IMR-90 (cell line): ENCODE results near the gene BRF1. TPM values are rescaled to one million over a fixed set of nuclear protein-coding genes. Genes with fewer than 3 reads are reported as not detected.

Source experiments
- ATAC-seq: fragments of 200-7000 bp; cut with Tn5 transposase; 2 replicates; pipeline ENCODE4 v1.9.1; 2020; ENCODE audit warnings: low read depth, mild to moderate bottlenecking, moderate library complexity
- BruUV-seq: library from RNA; stranded (reverse); fragments of 400-500 nt; replicated peaks from 2 replicates; lab custom pipeline; 2021; lab: Mats Ljungman, UMichigan
- CTCF ChIA-PET: fragments of 300-600 bp; formaldehyde crosslinking; extraction: SDS; loops from one replicate; lab custom pipeline; 2021; ENCODE audit warnings: antibody characterized with exemption; lab: Yijun Ruan, JAX
- POLR2A ChIA-PET: fragments of 300-600 bp; sonication (Branson Sonifier 250); formaldehyde crosslinking; loops from one replicate; lab custom pipeline; 2022; ENCODE audit warnings: antibody characterized with exemption; ENCODE audit not compliant: unreplicated experiment; lab: Charles Lee
- DNase-seq: peaks from one replicate; pipeline ENCODE4 v3.0.0; 2013
- H2AFZ ChIP-seq: replicated peaks from 2 replicates; pipeline ENCODE3; 2013; ENCODE audit warnings: low read length, mild to moderate bottlenecking; ENCODE audit not compliant: poor library complexity
- H2AK5ac ChIP-seq: 2 replicates; pipeline ENCODE4 v1.6.1; 2013; ENCODE audit warnings: low read depth, low read length, inconsistent platforms
- H2AK9ac ChIP-seq: replicated peaks from 2 replicates; pipeline ENCODE3; 2013; ENCODE audit warnings: mild to moderate bottlenecking, low read depth, low read length, moderate library complexity; ENCODE audit not compliant: poor library complexity
- H2BK120ac ChIP-seq: 2 replicates; pipeline ENCODE4 v1.6.1; 2013; ENCODE audit warnings: low read depth, low read length, inconsistent platforms
- H2BK15ac ChIP-seq: 3 replicates; pipeline ENCODE4 v1.6.1; 2013; ENCODE audit warnings: low read depth, low read length, inconsistent platforms
- H2BK20ac ChIP-seq: 2 replicates; pipeline ENCODE4 v1.6.1; 2013; ENCODE audit warnings: low read depth, mild to moderate bottlenecking, inconsistent platforms, low read length, moderate library complexity
- H2BK5ac ChIP-seq: 2 replicates; pipeline ENCODE4 v1.6.1; 2013; ENCODE audit warnings: mild to moderate bottlenecking, low read depth, low read length, inconsistent platforms; ENCODE audit not compliant: poor library complexity, severe bottlenecking
- H3K14ac ChIP-seq: replicated peaks from 2 replicates; pipeline ENCODE4 v1.6.1; 2013; ENCODE audit warnings: low read depth, low read length, inconsistent platforms
- H3K18ac ChIP-seq: 2 replicates; pipeline ENCODE4 v1.6.1; 2013; ENCODE audit warnings: low read depth, low read length, control low read depth
- H3K23ac ChIP-seq: 2 replicates; pipeline ENCODE4 v1.6.1; 2013; ENCODE audit warnings: low read depth, low read length, inconsistent platforms
- H3K27ac ChIP-seq: 2 replicates; pipeline ENCODE4 v1.5.1; 2013; ENCODE audit warnings: mild to moderate bottlenecking, control low read depth, low read length; ENCODE audit not compliant: insufficient read depth
- H3K27me3 ChIP-seq: 2 replicates; pipeline ENCODE4 v1.6.1; 2013; ENCODE audit warnings: low read length; ENCODE audit not compliant: control insufficient read depth, insufficient read depth
- H3K36me3 ChIP-seq: 2 replicates; pipeline ENCODE4 v1.6.1; 2013; ENCODE audit warnings: low read length, mixed read lengths; ENCODE audit not compliant: control insufficient read depth, insufficient read depth
- H3K4ac ChIP-seq: 2 replicates; pipeline ENCODE4 v1.6.1; 2013; ENCODE audit warnings: low read depth, low read length, inconsistent platforms
- H3K4me1 ChIP-seq: 2 replicates; pipeline ENCODE4 v1.6.1; 2013; ENCODE audit warnings: low read length, mixed read lengths; ENCODE audit not compliant: control insufficient read depth, insufficient read depth
- H3K4me2 ChIP-seq: 2 replicates; pipeline ENCODE4 v1.6.1; 2013; ENCODE audit warnings: low read depth, mild to moderate bottlenecking, control low read depth, low read length, moderate library complexity
- H3K4me3 ChIP-seq: 2 replicates; pipeline ENCODE4 v1.5.1; 2013; ENCODE audit warnings: low read depth, mild to moderate bottlenecking, control low read depth, low read length, moderate library complexity; ENCODE audit not compliant: insufficient read depth
- H3K56ac ChIP-seq: 2 replicates; pipeline ENCODE4 v1.6.1; 2013; ENCODE audit warnings: low read length, inconsistent platforms; ENCODE audit not compliant: insufficient read depth; ENCODE audit errors: extremely low read depth
- H3K79me1 ChIP-seq, 2 experiments: 2 replicates each; pipeline ENCODE4 v1.6.1; 2013; ENCODE audit warnings: low read length in 2 of 2, inconsistent platforms in 1 of 2, low read depth in 1 of 2
- H3K9ac ChIP-seq: 2 replicates; pipeline ENCODE4 v1.6.1; 2013; ENCODE audit warnings: low read depth, low read length, control low read depth
- H3K9me1 ChIP-seq: 2 replicates; pipeline ENCODE4 v1.6.1; 2013; ENCODE audit warnings: low read length, inconsistent platforms; ENCODE audit not compliant: insufficient read depth
- H3K9me3 ChIP-seq: 2 replicates; pipeline ENCODE4 v1.6.1; 2013; ENCODE audit warnings: low read length; ENCODE audit not compliant: control insufficient read depth, insufficient read depth
- H4K20me1 ChIP-seq: 2 replicates; pipeline ENCODE4 v1.6.1; 2013; ENCODE audit warnings: low read length, inconsistent platforms; ENCODE audit not compliant: insufficient read depth
- H4K5ac ChIP-seq: 2 replicates; pipeline ENCODE4 v1.6.1; 2013; ENCODE audit warnings: mild to moderate bottlenecking, low read depth, low read length, control low read depth
- H4K8ac ChIP-seq, 2 experiments: 2 replicates each; pipeline ENCODE4 v1.6.1; 2013; ENCODE audit warnings: low read depth in 2 of 2, low read length in 2 of 2, control low read depth in 1 of 2, inconsistent platforms in 1 of 2
- H4K91ac ChIP-seq: 2 replicates; pipeline ENCODE4 v1.6.1; 2013; ENCODE audit warnings: low read depth, low read length, inconsistent platforms; ENCODE audit not compliant: insufficient read depth
- WGBS, 2 experiments: methylation state at CpG; one replicate each; pipeline versions ENCODE4 v1.1.5 to v1.1.7; 2013; ENCODE audit warnings: missing lambda C conversion rate in 2 of 2; ENCODE audit not compliant: insufficient read length in 1 of 2; ENCODE audit errors: extremely low coverage in 2 of 2; 5-methylcytosine and 5-hydroxymethylcytosine counted together
- dilution Hi-C: fragments of 300-500 bp; cut with HindIII; formaldehyde crosslinking; loops from one replicate; pipeline ENCODE4 v1.14.3; 2018; ENCODE audit warnings: low sequenced_read_pairs; ENCODE audit not compliant: unreplicated experiment
- in situ Hi-C: fragments of 300-500 bp; cut with MboI; formaldehyde crosslinking; loops from 3 replicates; pipeline ENCODE4 v1.14.3; 2019; ENCODE audit warnings: low sequenced_read_pairs, inconsistent platforms, mixed read lengths
- intact Hi-C: fragments of 100-400 bp; cut with micrococcal nuclease; formaldehyde crosslinking; loops from 2 replicates; pipeline ENCODE4 v1.10.0; 2022
- polyA plus RNA-seq, 3 experiments: library from polyadenylated mRNA; depleted of rRNA; stranded (reverse); fragments of >200 nt; gene quantifications; 2 replicates each; pipeline ENCODE4 v1.2.3, GENCODE V29; 2012; ENCODE audit warnings: low replicate concordance in 1 of 3
- total RNA-seq: library from RNA; depleted of rRNA; stranded (reverse); fragments of >200 nt; gene quantifications from 2 replicates; pipeline ENCODE4 v1.2.3, GENCODE V29; 2012
- TF ChIP-seq, protein P1 (sequence below): fragments of 150-350 bp; IDR thresholded peaks from 2 replicates; pipeline ENCODE4 v1.6.1; 2017; ENCODE audit warnings: mild to moderate bottlenecking, antibody characterized with exemption, low read length, low read depth

The BRF1 gene
- total and polyA plus RNA-seq, 2 of the 4 experiments (the other 2 are of a cell fraction) = 12.4 to 16.7 TPM

DNA sequence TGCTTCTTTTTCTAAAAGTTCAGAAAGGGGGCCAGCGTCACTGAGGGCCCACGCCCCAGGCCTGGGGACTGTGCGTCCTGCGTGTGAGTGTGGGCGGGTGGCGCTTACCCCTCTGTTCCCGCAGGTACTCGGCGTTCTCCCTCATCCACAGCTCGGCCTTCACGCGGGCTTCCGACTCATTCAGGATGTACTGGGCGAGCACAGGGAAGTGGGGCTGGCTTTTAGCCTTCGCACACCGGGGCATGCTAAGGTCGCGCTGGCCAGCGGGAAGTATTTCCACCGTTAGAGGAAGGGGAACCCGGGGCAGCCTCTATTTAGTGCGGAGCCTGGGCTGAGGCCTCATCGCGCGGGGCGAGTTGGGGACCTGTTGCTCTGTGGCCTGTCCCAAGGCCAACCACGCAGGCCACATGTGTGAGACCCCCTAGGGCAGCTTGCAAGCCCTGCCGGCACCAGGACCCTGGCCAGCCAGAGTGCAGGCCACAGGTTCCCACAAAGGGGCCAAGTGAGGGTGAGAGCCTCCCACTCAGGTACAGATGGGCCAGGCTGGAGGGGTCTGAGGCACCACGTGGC, 81.7 kb downstream of the BRF1 start:
- Histone ChIP-seq H2BK20ac (no peak overlapping the region), H2AK5ac (no peak overlapping the region), H4K20me1 (peaks cover 14% of the 10 kb centered on the region), H2BK120ac (no peak overlapping the region), H4K91ac (no peak overlapping the region), H3K4me1 (peaks cover 2% of the 10 kb centered on the region; the same call in 1 of the 2 replicates), H2AK9ac (no peak overlapping the region), H3K4me2 (no peak overlapping the region), H3K18ac (no peak overlapping the region), H3K23ac (no peak overlapping the region), H3K14ac (no peak overlapping the region), H3K9ac (no peak overlapping the region), H3K4me3 (no peak overlapping the region), H2AFZ (no peak overlapping the region), H3K9me1 (peaks cover 12% of the 10 kb centered on the region), H2BK5ac (no peak overlapping the region), H3K36me3 (peaks cover 58% of the 10 kb centered on the region), H2BK15ac (no peak overlapping the region), H3K27me3 (no peaks in the 10 kb centered on the region), H4K8ac (no peak overlapping the region), H3K79me1 (peaks cover 12 to 24% of the 10 kb centered on the region in 2 experiments), H4K5ac (no peak overlapping the region), H3K56ac (no peak overlapping the region), H3K4ac (no peak overlapping the region), H3K9me3 (no peaks in the 10 kb centered on the region), H3K27ac (no peak overlapping the region)
- BruUV-seq = no TSS peak
- dilution Hi-C loops (no loop called here), in situ Hi-C loops (no loop called here), intact Hi-C loops (no loop called here)
- POLR2A ChIA-PET = interaction anchor here (0.7 kb wide), 1 partner anchor 41 kb away, joined by 3 read pairs; no protein-coding TSS in a partner anchor
- no peak for ATAC-seq
- TF ChIP-seq, protein P1, sequence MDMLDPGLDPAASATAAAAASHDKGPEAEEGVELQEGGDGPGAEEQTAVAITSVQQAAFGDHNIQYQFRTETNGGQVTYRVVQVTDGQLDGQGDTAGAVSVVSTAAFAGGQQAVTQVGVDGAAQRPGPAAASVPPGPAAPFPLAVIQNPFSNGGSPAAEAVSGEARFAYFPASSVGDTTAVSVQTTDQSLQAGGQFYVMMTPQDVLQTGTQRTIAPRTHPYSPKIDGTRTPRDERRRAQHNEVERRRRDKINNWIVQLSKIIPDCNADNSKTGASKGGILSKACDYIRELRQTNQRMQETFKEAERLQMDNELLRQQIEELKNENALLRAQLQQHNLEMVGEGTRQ = no peak
- WGBS, 2 experiments = 96% methylated on average over 27 of the region's 29 CpGs; no CpG with 5 or more reads in 1 of the 2 experiments
- no peak for DNase-seq
- CTCF ChIA-PET = no interaction called here
